OCI-LY1 (cell line): Measurements from ENCODE around the gene RNU6-9.
A peak's percentile ranks its signal among the peaks of the same experiment; 100 is the strongest.

Experiments
- H2AFZ ChIP-seq: fragments of 200-600 bp; sonication (generic), shearing (Covaris generic); 2 replicates; pipeline ENCODE4 v1.6.0; 2014; ENCODE audit warnings: antibody characterized with exemption, mild to moderate bottlenecking, low read length
- H3F3A ChIP-seq: fragments of 200-600 bp; sonication (generic), shearing (Covaris generic); 2 replicates; pipeline ENCODE4 v1.6.0; 2014; ENCODE audit warnings: mild to moderate bottlenecking, antibody characterized with exemption, low read length, moderate library complexity; ENCODE audit not compliant: insufficient read depth
- H3K27ac ChIP-seq: fragments of 200-600 bp; sonication (generic); 2 replicates; pipeline ENCODE4 v1.5.1; 2014; ENCODE audit warnings: low read length, mixed run types, mild to moderate bottlenecking, low read depth; ENCODE audit not compliant: poor library complexity, severe bottlenecking
- H3K27me3 ChIP-seq: fragments of 200-600 bp; sonication (generic); 2 replicates; pipeline ENCODE4 v1.6.0; 2014; ENCODE audit warnings: antibody characterized with exemption, mild to moderate bottlenecking, low read length, moderate library complexity; ENCODE audit not compliant: insufficient read depth
- H3K36me3 ChIP-seq: fragments of 200-600 bp; sonication (generic); 2 replicates; pipeline ENCODE4 v1.6.1; 2014; ENCODE audit warnings: mild to moderate bottlenecking, antibody characterized with exemption, low read length, moderate library complexity, mixed read lengths; ENCODE audit not compliant: insufficient read depth
- H3K4me1 ChIP-seq: fragments of 200-600 bp; sonication (generic); 2 replicates; pipeline ENCODE4 v1.5.1; 2014; ENCODE audit warnings: mild to moderate bottlenecking, low read length, moderate library complexity; ENCODE audit not compliant: insufficient read depth, severe bottlenecking
- H3K4me2 ChIP-seq: fragments of 200-600 bp; sonication (generic), shearing (Covaris generic); 2 replicates; pipeline ENCODE4 v1.6.1; 2014; ENCODE audit warnings: low read length
- H3K4me3 ChIP-seq: fragments of 200-600 bp; sonication (generic); 2 replicates; pipeline ENCODE4 v1.5.1; 2014; ENCODE audit warnings: low read length, low read depth, mild to moderate bottlenecking, mixed read lengths; ENCODE audit not compliant: poor library complexity, severe bottlenecking
- H3K79me2 ChIP-seq: fragments of 200-600 bp; shearing (Covaris generic); 2 replicates; pipeline ENCODE4 v1.6.1; 2016; ENCODE audit warnings: mixed run types, low read length, mixed read lengths; ENCODE audit not compliant: insufficient read depth
- H3K9ac ChIP-seq: fragments of 200-600 bp; sonication (generic), shearing (Covaris generic); 2 replicates; pipeline ENCODE4 v1.6.1; 2014; ENCODE audit warnings: mild to moderate bottlenecking, low read length, mixed read lengths
- H3K9me2 ChIP-seq: fragments of 200-600 bp; sonication (generic), shearing (Covaris generic); 2 replicates; pipeline ENCODE4 v1.6.1; 2014; ENCODE audit warnings: low read depth, mild to moderate bottlenecking, low read length, mixed read lengths
- H3K9me3 ChIP-seq: fragments of 200-600 bp; shearing (Covaris generic); 2 replicates; pipeline ENCODE4 v1.6.1; 2014; ENCODE audit warnings: low read length, mixed read lengths
- H4K20me1 ChIP-seq: fragments of 200-600 bp; sonication (generic), shearing (Covaris generic); 2 replicates; pipeline ENCODE4 v1.6.0; 2016; ENCODE audit warnings: mild to moderate bottlenecking, low read length; ENCODE audit not compliant: insufficient read depth
- CTCF ChIP-seq: fragments of 200-600 bp; sonication (generic), shearing (Covaris generic); IDR thresholded peaks from 2 replicates; pipeline ENCODE4 v1.5.1; 2017; ENCODE audit warnings: mild to moderate bottlenecking, antibody characterized with exemption, low read length, moderate library complexity, mixed read lengths
- EZH2 ChIP-seq: fragments of 200-600 bp; sonication (generic), shearing (Covaris generic); IDR thresholded peaks from 2 replicates; pipeline ENCODE4 v1.8.0; 2017; ENCODE audit warnings: borderline replicate concordance, mixed run types, mild to moderate bottlenecking, antibody characterized with exemption, low read length, moderate library complexity, mixed read lengths

RNU6-9 gene

GRCh38 chr19:892894-893689, at the start of gene RNU6-9, which contains the start of gene MED16:
Gene RNU6-9 (plus strand): TSS chr19:893484.
Gene MED16 (minus strand): TSS chr19:893187. CDS start chr19:891131, 2,056 bp downstream.
- Histone ChIP-seq H3F3A (peaks cover 4% of the 10 kb centered on the region; the same call in 1 of the 2 replicates), H3K9me2 (no peaks in the 10 kb centered on the region), H3K27ac (peak within 1 kb of the TSS; percentile 80), H2AFZ (no peak within 1 kb of the TSS), H3K79me2 (no peaks in the 10 kb centered on the region), H3K9me3 (no peaks in the 10 kb centered on the region), H3K9ac (peak within 1 kb of the TSS; percentile 92), H3K4me1 (peaks cover 13% of the 10 kb centered on the region), H3K27me3 (no peaks in the 10 kb centered on the region), H4K20me1 (no peaks in the 10 kb centered on the region), H3K4me2 (peak within 1 kb of the TSS; percentile 64), H3K4me3 (peak within 1 kb of the TSS; percentile 76), H3K36me3 (peaks cover 26% of the 10 kb centered on the region)
- TF ChIP-seq CTCF (no peak), EZH2 (no peak)

GRCh38 chr19:843836-844545, 49.3 kb upstream of the RNU6-9 start:
- Histone ChIP-seq H3K4me3 (no peak overlapping the region), H3K36me3 (no peaks in the 10 kb centered on the region), H3K9ac (no peak overlapping the region), H3F3A (no peaks in the 10 kb centered on the region), H3K27ac (no peak overlapping the region), H3K27me3 (peaks cover 4% of the 10 kb centered on the region; the same call in 1 of the 2 replicates), H4K20me1 (no peaks in the 10 kb centered on the region), H3K4me2 (no peak overlapping the region), H3K79me2 (no peaks in the 10 kb centered on the region), H3K9me3 (no peaks in the 10 kb centered on the region), H2AFZ (no peak overlapping the region), H3K9me2 (no peaks in the 10 kb centered on the region), H3K4me1 (no peaks in the 10 kb centered on the region)
- no peak for TF ChIP-seq CTCF
- no peak for TF ChIP-seq EZH2

- Histone ChIP-seq H3K4me3 (no peak overlapping the region), H3K9ac (no peak overlapping the region), H3F3A (no peaks in the 10 kb centered on the region), H3K27ac (no peak overlapping the region), H3K4me1 (no peaks in the 10 kb centered on the region), H3K9me2 (no peaks in the 10 kb centered on the region), H2AFZ (no peak overlapping the region), H3K36me3 (no peaks in the 10 kb centered on the region), H3K27me3 (peaks cover 4% of the 10 kb centered on the region; the same call in 1 of the 2 replicates), H3K79me2 (no peaks in the 10 kb centered on the region), H4K20me1 (no peaks in the 10 kb centered on the region), H3K9me3 (no peaks in the 10 kb centered on the region), H3K4me2 (no peak overlapping the region)
- TF ChIP-seq EZH2 (no peak), CTCF (no peak)
These were observed 48.7 kb upstream of the RNU6-9 start for GRCh38 chr19:844546-844971.
